NCI-H2227 treated with DMSO at 0.1 percent for 48 hours (cell line): ENCODE data around the gene ZBP1.

Experiments used
- DNase-seq: peaks from one replicate; lab custom pipeline; 2025; lab: John Stamatoyannopoulos, UW

Gene ZBP1

GRCh38 chr20:57598491-57598890 is 21.7 kb downstream of the ZBP1 start:
- no peak for DNase-seq

GRCh38 chr20:57598060-57598459 is 22.2 kb downstream of the ZBP1 start:
- DNase-seq = no peak

DNA sequence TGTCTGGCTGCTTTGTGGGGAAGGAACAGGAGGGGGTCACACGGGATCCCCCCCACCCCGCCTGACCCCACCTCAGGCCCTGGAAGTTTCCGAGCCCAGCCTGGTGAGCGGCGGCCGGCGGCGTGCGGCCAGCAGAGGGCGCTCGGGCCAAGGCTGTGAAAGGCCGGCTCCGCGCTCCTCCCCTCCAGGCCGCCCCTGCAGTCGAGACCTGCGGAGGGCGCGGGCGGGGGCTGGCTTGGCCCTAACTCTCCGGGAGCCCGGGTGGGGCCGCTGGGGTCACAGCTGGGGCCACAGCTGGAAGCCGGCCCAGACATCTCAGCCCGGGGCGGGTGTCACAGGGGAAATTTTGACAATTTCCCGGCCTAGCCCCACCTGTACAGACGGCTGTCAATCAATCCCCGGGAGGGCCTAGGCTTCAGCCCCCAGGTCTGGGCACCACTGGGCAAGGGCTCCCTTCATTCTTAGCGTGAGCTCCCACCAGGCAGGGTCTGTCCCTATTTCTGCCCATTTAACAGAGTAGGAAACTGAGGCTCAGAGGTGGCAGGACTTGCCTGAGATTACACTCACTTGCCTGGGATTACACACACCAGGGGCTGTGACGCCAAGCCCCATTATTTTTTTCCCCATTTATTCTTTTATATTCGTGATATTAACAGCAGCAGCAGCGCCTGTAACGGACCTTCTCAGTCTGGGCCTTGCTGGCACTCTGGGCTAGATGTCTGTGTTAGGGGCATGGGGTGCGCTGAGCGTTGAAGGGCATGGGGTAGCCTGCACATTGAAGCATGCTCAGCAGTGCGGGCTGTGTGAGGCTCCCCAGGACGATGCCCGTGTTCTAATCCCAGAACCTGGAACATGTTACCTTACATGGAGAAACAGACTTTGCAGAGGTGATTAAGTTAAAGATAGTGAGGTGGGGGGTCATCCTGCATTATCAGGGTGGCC is 23.0 kb downstream of the ZBP1 start:
- DNase-seq = peak; percentile 10

DNA sequence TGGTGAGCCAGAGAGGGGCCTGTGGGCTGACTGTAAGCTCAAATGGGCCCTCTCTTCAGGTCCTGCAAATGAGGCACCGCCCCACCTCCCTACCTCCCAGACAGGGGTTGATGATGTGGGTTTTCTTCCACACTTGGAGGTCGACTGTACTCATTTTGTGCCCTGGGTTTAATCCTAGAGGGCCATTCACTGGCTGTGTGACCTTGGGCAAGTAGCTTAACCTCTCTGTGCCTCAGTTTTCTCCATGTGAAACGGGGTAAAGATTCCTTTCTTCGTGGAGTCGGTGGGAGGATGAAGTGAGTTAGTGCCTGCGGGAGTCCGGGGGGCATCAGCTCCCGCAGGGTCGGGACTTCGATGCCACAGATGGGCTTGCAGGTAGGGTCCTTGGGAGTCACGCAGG is 23.9 kb downstream of the ZBP1 start:
- no peak for DNase-seq

GRCh38 chr20:57595041-57596030 is 24.9 kb downstream of the ZBP1 start:
- no peak for DNase-seq

- no peak for DNase-seq
These were observed 25.9 kb downstream of the ZBP1 start for GRCh38 chr20:57594092-57594951.

DNA sequence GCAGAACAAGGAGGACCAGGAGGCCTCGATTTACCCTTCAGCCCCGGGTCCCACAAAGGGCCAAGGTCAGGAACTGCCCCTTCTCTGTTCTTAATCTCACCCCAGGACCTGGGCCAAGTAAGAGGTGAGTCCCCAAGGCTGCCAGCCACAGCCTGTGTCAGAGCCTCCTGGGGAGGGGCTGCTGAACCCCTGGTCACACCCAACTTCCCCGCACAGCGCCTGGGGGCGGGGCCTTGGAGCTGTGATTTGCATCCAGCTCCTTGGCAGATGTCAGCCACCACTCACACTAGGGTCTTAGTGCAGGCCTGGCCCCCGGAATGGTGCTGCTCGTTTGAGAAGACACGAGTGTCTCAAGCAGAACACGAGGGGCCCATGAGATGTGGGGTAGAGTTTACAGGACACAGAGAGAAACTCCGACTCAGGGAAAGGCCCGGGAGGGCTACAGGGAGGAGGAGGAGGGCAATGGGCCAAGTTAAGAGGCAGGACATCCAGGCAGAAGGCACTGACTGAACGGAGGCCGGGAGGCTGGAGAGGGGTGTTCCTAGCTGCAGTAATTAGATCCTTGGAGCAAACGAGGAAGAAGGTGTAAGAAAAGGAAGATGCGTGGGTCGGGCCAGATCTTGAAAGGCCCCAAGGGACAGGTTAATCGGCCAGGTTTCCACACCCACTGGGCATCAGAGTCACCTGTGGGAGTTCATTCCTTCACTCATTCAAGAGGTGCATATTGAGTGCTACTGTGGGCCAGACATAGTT is 26.9 kb downstream of the ZBP1 start:
- DNase-seq = no peak

DNA sequence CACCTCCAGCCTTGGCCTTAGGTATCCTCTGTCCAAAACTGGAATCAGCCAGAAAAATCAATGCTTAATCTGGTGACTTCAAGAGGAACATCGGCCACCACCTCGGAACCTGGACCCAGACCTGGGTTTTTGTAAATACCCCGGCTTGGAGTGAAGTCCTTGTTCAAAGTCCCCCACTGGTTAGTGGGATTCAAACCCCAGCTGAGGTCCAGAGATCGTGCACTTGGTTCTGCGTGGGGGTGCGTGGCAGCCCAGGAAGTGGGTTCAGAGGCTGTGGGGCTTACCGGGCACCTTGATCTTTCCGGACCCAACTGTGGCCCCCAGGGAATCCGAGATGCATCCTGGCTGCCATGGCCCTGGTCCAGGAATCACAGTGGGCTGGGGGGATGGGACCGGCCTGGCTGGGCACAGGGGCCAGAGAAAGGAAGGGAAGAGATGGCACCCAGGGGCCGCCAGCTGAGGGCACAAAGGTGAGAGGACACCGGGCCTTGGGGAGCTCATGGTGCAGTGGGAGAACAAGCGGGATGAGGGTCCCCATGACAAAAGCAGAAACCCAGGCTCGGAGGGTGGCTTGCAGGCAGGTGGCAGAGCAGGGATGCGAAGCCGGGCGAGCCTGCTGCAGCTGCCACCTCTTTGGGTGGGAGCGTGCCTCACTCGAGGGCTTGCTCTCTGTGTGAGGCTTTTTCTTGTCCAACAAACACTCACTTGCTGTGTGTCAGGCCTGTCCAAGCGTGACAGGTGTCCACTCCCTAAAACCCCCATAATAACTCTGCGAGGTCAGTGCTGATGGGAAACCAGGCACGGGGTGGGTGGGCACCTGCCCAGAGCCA is 27.7 kb downstream of the ZBP1 start:
- DNase-seq = no peak

- DNase-seq = no peak
These were observed 28.7 kb downstream of the ZBP1 start for GRCh38 chr20:57591289-57592229.

DNA sequence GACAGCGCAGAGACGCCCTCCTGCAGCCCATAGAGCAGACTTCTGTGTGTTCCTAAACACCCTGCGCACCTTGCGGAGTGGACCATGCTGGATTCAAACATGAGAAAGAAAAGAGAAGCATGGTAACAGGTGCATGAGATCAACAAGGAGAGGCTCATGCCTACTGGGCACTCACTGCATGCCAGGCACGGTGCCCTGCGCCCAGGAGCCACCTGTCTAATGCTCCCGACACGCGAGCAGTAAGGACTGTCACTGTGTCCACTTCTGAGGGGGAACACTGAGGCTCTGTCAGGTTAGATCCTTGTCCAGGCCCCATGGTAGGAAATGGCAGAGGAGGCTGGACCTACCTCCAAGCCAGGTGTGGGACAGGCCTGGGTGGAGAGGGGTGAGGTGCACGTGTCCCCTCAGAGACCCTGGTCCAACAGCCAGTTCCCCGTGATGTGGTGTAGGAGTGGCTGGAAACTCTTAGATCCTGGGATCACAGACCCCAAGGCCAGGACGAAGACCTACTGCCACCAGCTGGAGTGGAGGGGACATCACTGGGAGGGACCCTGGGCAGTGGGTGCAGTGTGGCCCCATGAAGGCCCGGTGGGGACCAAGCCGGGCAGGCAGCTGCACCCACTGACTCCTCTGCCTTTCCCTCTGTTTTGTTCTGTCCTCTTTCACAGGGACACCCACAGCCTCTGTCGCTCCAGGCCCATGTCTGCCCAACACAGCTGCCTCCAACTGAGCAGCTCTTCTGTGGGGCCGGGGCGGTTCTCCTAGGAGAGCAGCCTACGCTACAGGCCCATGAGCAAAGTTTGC is 29.5 kb downstream of the ZBP1 start:
- DNase-seq = no peak

DNA sequence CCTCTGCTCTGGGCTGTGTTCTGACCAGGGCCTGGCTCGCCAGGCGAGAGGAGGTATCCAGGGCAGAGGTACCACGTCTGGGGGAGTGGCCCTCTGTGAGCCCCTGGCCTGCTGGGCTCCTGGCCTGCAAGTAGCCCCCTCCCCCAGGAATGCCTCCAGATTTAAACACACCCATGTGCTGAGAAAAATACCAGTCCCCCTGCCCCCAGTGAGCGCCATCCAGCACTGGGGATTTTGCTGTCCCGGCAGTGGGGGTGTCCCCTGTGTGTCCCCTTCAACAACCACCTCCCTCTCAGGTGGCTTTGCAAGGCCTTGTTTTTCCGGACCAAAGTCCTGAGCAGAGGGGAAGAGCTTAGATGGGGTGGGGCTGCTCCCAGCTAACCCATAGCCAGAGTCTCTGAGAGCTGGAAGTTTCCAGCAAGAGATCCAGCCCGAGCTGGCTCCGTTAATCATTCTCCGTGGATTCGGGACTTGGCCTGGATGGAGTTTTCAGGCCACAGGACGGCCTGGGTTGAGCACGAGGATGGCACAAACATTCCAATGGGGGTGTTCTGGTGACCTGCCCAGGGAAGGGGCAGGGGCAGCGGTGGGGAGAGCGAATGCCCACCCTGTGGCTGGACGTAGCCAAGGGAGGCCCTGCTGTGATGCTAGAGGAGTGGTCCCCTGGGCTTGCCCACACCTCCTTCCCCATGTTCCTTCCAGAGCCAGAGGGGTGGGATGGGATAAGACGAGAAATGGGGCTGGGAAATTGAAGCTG is 30.3 kb downstream of the ZBP1 start:
- no peak for DNase-seq

- no peak for DNase-seq
These were observed 31.0 kb downstream of the ZBP1 start for GRCh38 chr20:57589123-57589727.

DNA sequence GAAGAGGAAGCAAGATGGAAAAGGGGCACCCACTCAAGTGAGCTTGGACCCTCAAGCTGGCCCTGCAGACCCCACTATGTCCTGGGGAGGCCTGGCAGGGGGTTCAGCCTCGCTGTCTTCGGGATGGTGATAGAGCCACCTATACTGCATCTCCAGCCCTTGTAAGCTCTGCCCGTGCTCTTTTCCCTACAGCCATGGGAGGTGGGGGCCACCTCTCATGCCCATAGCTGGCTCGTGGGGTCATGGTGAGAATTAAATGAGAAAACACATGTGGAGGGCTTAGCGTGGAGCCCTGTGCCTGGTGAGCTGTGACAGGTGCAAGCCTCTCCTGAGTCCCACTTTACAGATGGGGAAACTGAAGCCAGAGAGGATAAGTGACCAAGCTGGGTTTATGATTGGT is 31.6 kb downstream of the ZBP1 start:
- no peak for DNase-seq

- no peak for DNase-seq
These were observed 32.2 kb downstream of the ZBP1 start for GRCh38 chr20:57587989-57588377.

DNA sequence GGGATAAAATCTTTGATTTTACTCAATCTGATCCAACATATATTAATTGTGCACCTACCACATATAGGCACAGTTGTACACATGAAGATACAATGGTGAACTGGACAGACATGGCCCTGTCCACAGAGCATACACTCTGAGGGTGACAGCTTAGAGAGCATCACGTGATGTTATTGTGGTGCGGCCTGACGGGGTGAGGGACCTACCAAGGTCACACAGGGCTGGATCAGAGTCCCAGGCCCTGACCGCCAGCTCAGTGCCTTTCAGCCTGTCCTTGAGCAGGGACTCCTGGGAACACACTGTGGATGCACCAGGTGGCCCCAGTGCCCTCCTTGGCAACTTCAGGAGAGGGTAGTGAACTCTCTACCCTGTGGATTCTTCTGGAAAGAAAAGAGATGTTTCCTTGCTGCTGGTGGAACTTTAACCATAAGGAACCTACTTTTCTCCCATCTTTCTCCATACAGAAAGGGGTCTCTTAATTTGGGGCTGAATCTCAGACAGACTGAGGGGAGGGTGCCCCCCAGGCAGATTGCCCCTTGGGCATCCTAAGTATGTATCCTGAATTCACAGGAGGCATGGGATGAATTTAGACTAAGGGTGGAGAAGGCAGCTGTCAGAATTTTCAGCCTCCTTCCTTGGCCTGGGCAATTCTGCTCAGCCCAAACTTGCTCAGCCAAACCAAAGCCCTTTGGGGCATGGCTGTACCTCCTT is 32.8 kb downstream of the ZBP1 start:
- no peak for DNase-seq

- no peak for DNase-seq
These were observed 33.3 kb downstream of the ZBP1 start for GRCh38 chr20:57586943-57587277.
